ENCODE results near the gene CHMP1A.
"Not testable (repeated sequence)": the region's sequence is repeated elsewhere in the genome, so short reads cannot be mapped to it uniquely, and the experiment has no call there.

CHMP1A gene

DNA sequence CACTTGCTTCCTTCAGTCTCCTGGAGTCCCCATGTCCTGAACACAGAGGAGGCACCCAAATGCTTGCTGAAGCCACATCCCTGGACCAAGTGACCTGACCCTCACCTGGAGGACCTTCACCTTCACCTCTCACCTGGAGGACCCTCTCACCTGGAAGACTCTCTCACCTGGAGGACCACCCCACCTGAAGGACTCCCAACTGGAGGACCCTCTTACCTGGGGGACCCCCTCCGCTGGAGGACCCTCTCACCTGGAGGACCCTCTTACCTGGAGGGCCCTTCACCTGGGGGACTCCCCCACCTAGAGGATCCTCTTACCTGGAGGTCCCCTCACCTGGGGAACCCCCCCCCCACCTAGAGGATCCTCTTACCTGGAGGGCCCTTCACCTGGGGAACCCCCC, 28.4 kb upstream of the CHMP1A start:
- TF ChIP-seq, protein P1, sequence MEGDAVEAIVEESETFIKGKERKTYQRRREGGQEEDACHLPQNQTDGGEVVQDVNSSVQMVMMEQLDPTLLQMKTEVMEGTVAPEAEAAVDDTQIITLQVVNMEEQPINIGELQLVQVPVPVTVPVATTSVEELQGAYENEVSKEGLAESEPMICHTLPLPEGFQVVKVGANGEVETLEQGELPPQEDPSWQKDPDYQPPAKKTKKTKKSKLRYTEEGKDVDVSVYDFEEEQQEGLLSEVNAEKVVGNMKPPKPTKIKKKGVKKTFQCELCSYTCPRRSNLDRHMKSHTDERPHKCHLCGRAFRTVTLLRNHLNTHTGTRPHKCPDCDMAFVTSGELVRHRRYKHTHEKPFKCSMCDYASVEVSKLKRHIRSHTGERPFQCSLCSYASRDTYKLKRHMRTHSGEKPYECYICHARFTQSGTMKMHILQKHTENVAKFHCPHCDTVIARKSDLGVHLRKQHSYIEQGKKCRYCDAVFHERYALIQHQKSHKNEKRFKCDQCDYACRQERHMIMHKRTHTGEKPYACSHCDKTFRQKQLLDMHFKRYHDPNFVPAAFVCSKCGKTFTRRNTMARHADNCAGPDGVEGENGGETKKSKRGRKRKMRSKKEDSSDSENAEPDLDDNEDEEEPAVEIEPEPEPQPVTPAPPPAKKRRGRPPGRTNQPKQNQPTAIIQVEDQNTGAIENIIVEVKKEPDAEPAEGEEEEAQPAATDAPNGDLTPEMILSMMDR (IDR thresholded peaks at IDR 0.05; ENCODE audit: low read depth, low read length, missing control alignments), result no peak
- DNase-seq (ENCODE audit: extremely low read depth, low read depth), result no peak
- H3K4me3 ChIP-seq (replicated peaks; ENCODE audit: low read depth, low read length), result peak overlapping the region; percentile 87; the same call in 1 of the 2 replicates

DNA sequence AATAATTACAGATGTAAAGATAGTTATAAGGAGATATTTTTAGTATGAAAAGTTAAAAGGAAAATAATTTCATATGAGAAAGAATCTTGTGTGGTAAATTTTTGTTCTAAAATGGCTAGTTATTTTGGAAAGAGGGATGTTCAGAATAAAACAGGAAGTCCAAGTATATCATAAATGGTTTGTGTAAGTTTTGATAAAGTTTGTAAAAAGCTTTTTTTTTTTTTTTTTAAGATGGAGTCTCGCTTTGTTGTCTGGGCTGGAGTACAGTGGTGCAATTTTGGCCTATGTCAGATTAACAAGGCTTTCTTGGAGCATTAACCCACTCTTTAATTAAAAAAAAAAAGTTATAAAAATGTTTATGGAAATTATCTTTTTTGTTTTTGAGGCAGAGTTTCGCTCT, 20.8 kb upstream of the CHMP1A start:
- DNase-seq (ENCODE audit: extremely low read depth, low read depth), result no peak
- TF ChIP-seq, protein P1 (IDR thresholded peaks at IDR 0.05; ENCODE audit: low read depth, low read length, missing control alignments), result no peak
- H3K4me3 ChIP-seq (replicated peaks; ENCODE audit: low read depth, low read length), result no peak overlapping the region

DNA sequence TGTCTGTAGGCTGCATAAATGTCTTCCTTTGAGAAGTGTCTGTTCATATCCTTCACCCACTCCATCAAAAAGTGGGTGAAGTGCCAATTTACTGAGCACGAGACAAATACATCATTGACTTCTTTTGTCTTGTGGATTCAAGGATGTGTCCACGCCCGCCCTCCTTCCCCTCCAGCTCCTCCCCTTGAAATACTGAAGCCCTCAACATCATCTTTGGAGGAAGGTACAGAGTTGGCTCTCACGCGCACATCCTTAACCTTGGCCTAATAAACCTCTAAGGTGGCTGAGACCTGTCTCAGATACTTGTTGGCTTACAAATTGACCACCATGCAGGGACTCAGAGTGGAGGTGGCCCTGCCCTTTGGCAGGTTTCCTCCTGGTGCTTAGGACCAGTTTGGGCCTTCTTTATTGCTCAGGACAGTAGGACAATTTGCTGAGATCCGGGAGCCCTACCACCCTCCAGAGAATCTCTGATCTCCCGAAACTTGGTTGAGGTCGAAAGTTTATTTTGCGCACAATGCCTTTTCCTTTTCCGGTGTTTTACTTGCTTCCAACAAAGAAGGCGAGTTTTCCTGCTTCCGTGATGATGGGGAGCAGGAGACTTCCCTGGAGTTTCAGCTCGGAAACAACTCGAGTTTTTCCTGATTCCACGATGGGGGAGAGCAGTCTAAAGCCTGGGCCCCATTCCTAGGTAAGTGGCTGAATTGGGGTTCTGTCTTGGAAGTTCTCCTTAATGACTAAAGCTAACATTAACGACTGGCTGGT, 14.9 kb upstream of the CHMP1A start:
- TF ChIP-seq, protein P1 (IDR thresholded peaks at IDR 0.05; ENCODE audit: low read depth, low read length, missing control alignments), result no peak
- DNase-seq (ENCODE audit: extremely low read depth, low read depth), result no peak
- H3K4me3 ChIP-seq (replicated peaks; ENCODE audit: low read depth, low read length), result no peak overlapping the region

DNA sequence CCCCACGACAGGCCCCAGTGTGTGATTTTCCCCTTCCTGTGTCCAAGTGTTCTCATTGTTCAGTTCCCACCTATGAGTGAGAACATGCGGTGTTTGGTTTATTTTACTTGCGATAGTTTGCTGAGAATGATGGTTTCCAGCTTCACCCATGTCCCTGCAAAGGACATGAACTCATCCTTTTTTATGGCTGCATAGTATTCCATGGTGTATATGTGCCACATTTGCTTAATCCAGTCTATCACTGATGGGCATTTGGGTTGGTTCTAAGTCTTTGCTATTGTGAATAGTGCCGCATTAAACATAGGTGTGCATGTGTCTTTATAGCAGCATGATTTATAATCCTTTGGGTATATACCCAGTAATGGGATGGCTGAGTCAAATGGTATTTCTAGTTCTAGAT, 14.1 kb upstream of the CHMP1A start:
- H3K4me3 ChIP-seq (replicated peaks; ENCODE audit: low read depth, low read length); DNase-seq (ENCODE audit: extremely low read depth, low read depth): not testable (repeated sequence)

DNA sequence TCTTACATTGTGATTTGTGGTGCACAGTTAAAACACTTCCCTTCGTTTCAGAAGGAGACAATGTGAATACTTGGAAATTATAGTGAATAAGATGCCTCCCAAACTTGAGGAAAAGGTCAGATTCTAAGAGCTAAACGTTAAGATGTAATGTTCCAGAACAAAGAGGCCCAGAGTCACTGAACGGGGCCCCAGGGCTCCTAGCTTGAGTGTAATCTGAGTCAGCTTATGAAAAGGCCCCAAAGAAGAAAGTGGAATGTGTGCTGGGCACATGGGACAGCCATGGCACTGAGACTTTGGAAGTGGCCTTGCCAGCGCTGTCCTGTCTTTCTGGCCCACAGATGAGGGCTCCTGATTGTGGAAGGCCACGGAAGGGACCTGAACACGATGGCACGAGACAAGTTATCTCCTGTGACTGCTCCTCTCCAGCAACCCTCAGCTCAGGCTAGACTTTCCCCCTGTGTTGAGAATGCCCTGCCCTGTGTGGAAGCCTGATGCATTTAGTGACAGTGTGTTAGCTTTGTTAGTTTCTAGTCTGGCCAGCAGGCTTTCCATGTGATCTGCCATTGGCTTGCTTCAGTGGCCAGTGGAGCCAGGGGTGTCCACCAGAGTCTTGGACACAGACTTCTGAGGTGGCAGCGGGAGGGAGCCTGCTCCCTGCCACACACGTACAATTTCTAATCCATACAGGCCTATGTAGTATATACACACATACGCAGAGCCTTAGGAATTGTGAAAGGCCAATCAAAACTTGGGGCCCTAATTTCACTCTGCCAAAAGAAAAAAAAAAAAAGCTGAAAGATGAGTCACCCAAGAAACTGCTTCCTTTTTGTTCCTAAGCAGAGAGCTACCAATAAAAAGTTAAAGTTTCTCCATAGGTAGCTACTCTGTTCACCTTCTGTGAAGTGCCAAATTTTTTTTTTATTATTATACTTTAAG, 13.3 kb upstream of the CHMP1A start:
- TF ChIP-seq, protein P1 (IDR thresholded peaks at IDR 0.05; ENCODE audit: low read depth, low read length, missing control alignments), result no peak
- no peak for DNase-seq (ENCODE audit: extremely low read depth, low read depth)
- no peak overlapping the region for H3K4me3 ChIP-seq (replicated peaks; ENCODE audit: low read depth, low read length)

DNA sequence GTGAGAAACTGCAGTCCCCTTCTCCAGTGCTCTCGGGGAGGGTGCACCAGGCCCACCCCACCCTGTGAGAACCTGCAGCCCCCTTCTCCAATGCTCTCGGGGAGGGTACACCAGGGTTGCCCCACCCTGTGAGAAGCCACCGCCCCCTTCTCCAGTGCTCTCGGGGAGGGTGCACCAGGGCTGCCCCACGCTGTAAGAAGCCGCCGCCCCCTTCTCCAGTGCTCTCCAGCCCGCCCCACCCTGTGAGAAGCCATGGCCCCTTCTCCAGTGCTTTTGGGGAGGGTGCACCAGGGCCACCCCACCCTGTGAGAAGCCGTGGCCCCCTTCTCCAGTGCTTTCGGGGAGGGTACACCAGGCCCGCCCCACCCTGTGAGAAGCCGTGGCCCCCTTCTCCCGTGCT, 12.2 kb upstream of the CHMP1A start:
- H3K4me3 ChIP-seq (replicated peaks; ENCODE audit: low read depth, low read length), result no peak overlapping the region
- DNase-seq (ENCODE audit: extremely low read depth, low read depth), result no peak
- TF ChIP-seq, protein P1 (IDR thresholded peaks at IDR 0.05; ENCODE audit: low read depth, low read length, missing control alignments), result no peak

DNA sequence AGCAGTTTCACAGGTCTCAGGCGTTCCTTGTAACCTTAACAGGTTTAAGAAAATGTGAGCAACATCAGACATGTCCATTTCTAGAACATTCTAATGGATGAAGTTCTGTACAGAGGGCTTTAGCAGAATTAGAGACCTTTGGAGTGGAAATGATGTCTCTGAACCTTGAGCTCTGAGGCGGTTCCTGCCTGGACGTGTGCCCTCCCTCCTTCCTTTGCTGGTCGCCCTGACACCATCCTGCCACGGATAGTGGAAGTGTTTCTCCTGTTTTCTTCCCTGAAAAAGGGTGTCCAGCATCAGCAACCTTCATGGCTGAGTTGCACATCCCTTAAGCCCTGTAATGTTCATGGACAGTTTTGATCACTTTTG, 11.3 kb upstream of the CHMP1A start:
- DNase-seq (ENCODE audit: extremely low read depth, low read depth), result no peak
- H3K4me3 ChIP-seq (replicated peaks; ENCODE audit: low read depth, low read length), result no peak overlapping the region
- TF ChIP-seq, protein P1 (IDR thresholded peaks at IDR 0.05; ENCODE audit: low read depth, low read length, missing control alignments), result no peak

All from HFF-Myc (cell line).